WTC11 (cell line): ENCODE data around the gene CAV1. TPM values are rescaled to one million over a fixed set of nuclear protein-coding genes. Genes with fewer than 3 reads are reported as not detected.

Experiments
- ATAC-seq: fragments of 200-7000 bp; cut with Tn5 transposase; 2 replicates; pipeline ENCODE4 v1.10.0; 2021; ENCODE audit warnings: mild to moderate bottlenecking, moderate library complexity
- CTCF ChIA-PET: fragments of 300-600 bp; sonication (Branson Sonifier 250); formaldehyde crosslinking; loops from one replicate; lab custom pipeline; 2021; ENCODE audit warnings: antibody characterized with exemption; lab: Charles Lee
- POLR2A ChIA-PET: fragments of 350-600 bp; sonication (Branson Sonifier 250); formaldehyde crosslinking; loops from one replicate; lab custom pipeline; 2021; ENCODE audit warnings: antibody characterized with exemption; lab: Charles Lee
- DNase-seq: peaks from one replicate; pipeline ENCODE4 v3.0.0; 2021; ENCODE audit warnings: low spot score
- H3K27ac Mint-ChIP-seq: 2 replicates; pipeline ENCODE4 v1.8.0; 2021; ENCODE audit warnings: mixed read lengths
- H3K27me3 Mint-ChIP-seq: 2 replicates; pipeline ENCODE4 v1.8.0; 2021; ENCODE audit warnings: low read depth, mild to moderate bottlenecking, moderate library complexity, mixed read lengths
- H3K36me3 Mint-ChIP-seq: 2 replicates; pipeline ENCODE4 v1.8.0; 2021; ENCODE audit warnings: mixed read lengths
- H3K4me1 Mint-ChIP-seq: 2 replicates; pipeline ENCODE4 v1.8.0; 2022; ENCODE audit warnings: mixed read lengths
- H3K4me3 Mint-ChIP-seq: 2 replicates; pipeline ENCODE4 v1.8.0; 2021; ENCODE audit warnings: mild to moderate bottlenecking, moderate library complexity, mixed read lengths
- H3K9me3 Mint-ChIP-seq: 2 replicates; pipeline ENCODE4 v1.8.0; 2021; ENCODE audit warnings: mixed read lengths
- ATF6 ChIP-seq: sonication (generic); formaldehyde crosslinking; IDR thresholded peaks from 2 replicates; pipeline ENCODE4 v1.8.1; 2023; ENCODE audit warnings: mild to moderate bottlenecking, missing genetic modification reagents
- CDX4 ChIP-seq: fragments of 250-450 bp; sonication (Bioruptor Pico); IDR thresholded peaks from 2 replicates; pipeline ENCODE4 v1.9.0; 2021; ENCODE audit warnings: moderate library complexity, mild to moderate bottlenecking, inconsistent platforms, borderline replicate concordance
- FOXJ3 ChIP-seq: sonication (generic); formaldehyde crosslinking; IDR thresholded peaks from 2 replicates; pipeline ENCODE4 v1.9.0; 2021; ENCODE audit warnings: missing genetic modification reagents, mild to moderate bottlenecking, borderline replicate concordance
- GRHL2 ChIP-seq: fragments of 250-450 bp; sonication (Bioruptor Pico); IDR thresholded peaks from 2 replicates; pipeline ENCODE4 v1.8.0; 2022; ENCODE audit warnings: mild to moderate bottlenecking, moderate library complexity; ENCODE audit not compliant: insufficient replicate concordance, severe bottlenecking
- NR3C1 ChIP-seq: sonication (generic); formaldehyde crosslinking; conservative IDR thresholded peaks from 2 replicates; pipeline ENCODE4 v1.8.1; 2023; ENCODE audit warnings: low read depth, mild to moderate bottlenecking, missing genetic modification reagents
- OVOL2 ChIP-seq: fragments of 250-450 bp; sonication (Bioruptor Pico); IDR thresholded peaks from 2 replicates; pipeline ENCODE4 v1.9.0; 2021; ENCODE audit warnings: mild to moderate bottlenecking, borderline replicate concordance
- PRDM15 ChIP-seq: sonication (generic); formaldehyde crosslinking; IDR thresholded peaks from 2 replicates; pipeline ENCODE4 v1.8.0; 2022; ENCODE audit warnings: missing genetic modification reagents
- RELA ChIP-seq: sonication (generic); formaldehyde crosslinking; IDR thresholded peaks from 2 replicates; pipeline ENCODE4 v1.8.1; 2022; ENCODE audit warnings: missing genetic modification reagents, mild to moderate bottlenecking, borderline replicate concordance
- SMAD3 ChIP-seq: sonication (generic); formaldehyde crosslinking; IDR thresholded peaks from 2 replicates; pipeline ENCODE4 v1.8.0; 2022; ENCODE audit warnings: missing genetic modification reagents, mild to moderate bottlenecking, borderline replicate concordance
- TEAD1 ChIP-seq: sonication (generic); formaldehyde crosslinking; IDR thresholded peaks from 2 replicates; pipeline ENCODE4 v1.8.0; 2022; ENCODE audit warnings: mild to moderate bottlenecking, missing genetic modification reagents
- USF2 ChIP-seq: sonication (generic); formaldehyde crosslinking; IDR thresholded peaks from 2 replicates; pipeline ENCODE4 v1.8.1; 2023; ENCODE audit warnings: mild to moderate bottlenecking, missing genetic modification reagents, moderate library complexity
- ZNF121 ChIP-seq: sonication (generic); formaldehyde crosslinking; IDR thresholded peaks from 2 replicates; pipeline ENCODE4 v1.8.0; 2023; ENCODE audit warnings: missing genetic modification reagents
- total RNA-seq: library from RNA; stranded (reverse); gene quantifications from 3 replicates; pipeline ENCODE4 v1.2.3, GENCODE V29; 2021
- TF ChIP-seq, protein P1 (sequence below): sonication (generic); formaldehyde crosslinking; conservative IDR thresholded peaks from 2 replicates; pipeline ENCODE4 v1.8.1; 2022; ENCODE audit warnings: mild to moderate bottlenecking, missing genetic modification reagents
- TF ChIP-seq, protein P2 (sequence below): sonication (generic); formaldehyde crosslinking; IDR thresholded peaks from 2 replicates; pipeline ENCODE4 v1.8.1; 2023; ENCODE audit warnings: mild to moderate bottlenecking, missing genetic modification reagents, borderline replicate concordance
- TF ChIP-seq, protein P3 (sequence below): sonication (generic); formaldehyde crosslinking; IDR thresholded peaks from 2 replicates; pipeline ENCODE4 v1.8.0; 2023; ENCODE audit warnings: missing genetic modification reagents, mild to moderate bottlenecking, borderline replicate concordance
- TF ChIP-seq, protein P4 (sequence below): sonication (generic); formaldehyde crosslinking; IDR thresholded peaks from 2 replicates; pipeline ENCODE4 v1.8.0; 2022; ENCODE audit warnings: mild to moderate bottlenecking, missing genetic modification reagents

Gene CAV1
- total RNA-seq, 1 experiment from 2014 or later, result 19.7 TPM

- no peak for TF ChIP-seq PRDM15 (CRISPR knock-in tag)
- TF ChIP-seq SMAD3 (CRISPR knock-in tag), result no peak
- no peak for TF ChIP-seq ZNF121 (CRISPR knock-in tag)
- TF ChIP-seq, protein P1, sequence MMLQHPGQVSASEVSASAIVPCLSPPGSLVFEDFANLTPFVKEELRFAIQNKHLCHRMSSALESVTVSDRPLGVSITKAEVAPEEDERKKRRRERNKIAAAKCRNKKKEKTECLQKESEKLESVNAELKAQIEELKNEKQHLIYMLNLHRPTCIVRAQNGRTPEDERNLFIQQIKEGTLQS, result no peak
- TF ChIP-seq OVOL2 (CRISPR knock-in tag), result no peak
- TF ChIP-seq ATF6 (CRISPR knock-in tag), result no peak
- TF ChIP-seq FOXJ3, result no peak
Measured at GRCh38 chr7:116540743-116541142, 15.9 kb downstream of the CAV1 start (continued).

GRCh38 chr7:116541951-116542350, 17.1 kb downstream of the CAV1 start:
- Mint-ChIP-seq H3K27me3 (no peaks in the 10 kb centered on the region), H3K27ac (no peak overlapping the region), H3K4me1 (no peaks in the 10 kb centered on the region), H3K36me3 (peaks cover 6% of the 10 kb centered on the region), H3K9me3 (peaks cover 16% of the 10 kb centered on the region), H3K4me3 (no peak overlapping the region)
- ATAC-seq, result no peak
- ChIA-PET CTCF (interaction anchor here (1.1 kb wide), 1 partner anchor 47 kb away, joined by 4 read pairs; no protein-coding TSS in a partner anchor), POLR2A (no interaction called here)
- DNase-seq, result no peak
- TF ChIP-seq NR3C1 (no peak), GRHL2 (CRISPR knock-in tag) (no peak), OVOL2 (CRISPR knock-in tag) (no peak), CDX4 (CRISPR knock-in tag) (no peak), TEAD1 (no peak), RELA (CRISPR knock-in tag) (no peak), USF2 (no peak)
- TF ChIP-seq, protein P1, result no peak
- TF ChIP-seq, protein P2, sequence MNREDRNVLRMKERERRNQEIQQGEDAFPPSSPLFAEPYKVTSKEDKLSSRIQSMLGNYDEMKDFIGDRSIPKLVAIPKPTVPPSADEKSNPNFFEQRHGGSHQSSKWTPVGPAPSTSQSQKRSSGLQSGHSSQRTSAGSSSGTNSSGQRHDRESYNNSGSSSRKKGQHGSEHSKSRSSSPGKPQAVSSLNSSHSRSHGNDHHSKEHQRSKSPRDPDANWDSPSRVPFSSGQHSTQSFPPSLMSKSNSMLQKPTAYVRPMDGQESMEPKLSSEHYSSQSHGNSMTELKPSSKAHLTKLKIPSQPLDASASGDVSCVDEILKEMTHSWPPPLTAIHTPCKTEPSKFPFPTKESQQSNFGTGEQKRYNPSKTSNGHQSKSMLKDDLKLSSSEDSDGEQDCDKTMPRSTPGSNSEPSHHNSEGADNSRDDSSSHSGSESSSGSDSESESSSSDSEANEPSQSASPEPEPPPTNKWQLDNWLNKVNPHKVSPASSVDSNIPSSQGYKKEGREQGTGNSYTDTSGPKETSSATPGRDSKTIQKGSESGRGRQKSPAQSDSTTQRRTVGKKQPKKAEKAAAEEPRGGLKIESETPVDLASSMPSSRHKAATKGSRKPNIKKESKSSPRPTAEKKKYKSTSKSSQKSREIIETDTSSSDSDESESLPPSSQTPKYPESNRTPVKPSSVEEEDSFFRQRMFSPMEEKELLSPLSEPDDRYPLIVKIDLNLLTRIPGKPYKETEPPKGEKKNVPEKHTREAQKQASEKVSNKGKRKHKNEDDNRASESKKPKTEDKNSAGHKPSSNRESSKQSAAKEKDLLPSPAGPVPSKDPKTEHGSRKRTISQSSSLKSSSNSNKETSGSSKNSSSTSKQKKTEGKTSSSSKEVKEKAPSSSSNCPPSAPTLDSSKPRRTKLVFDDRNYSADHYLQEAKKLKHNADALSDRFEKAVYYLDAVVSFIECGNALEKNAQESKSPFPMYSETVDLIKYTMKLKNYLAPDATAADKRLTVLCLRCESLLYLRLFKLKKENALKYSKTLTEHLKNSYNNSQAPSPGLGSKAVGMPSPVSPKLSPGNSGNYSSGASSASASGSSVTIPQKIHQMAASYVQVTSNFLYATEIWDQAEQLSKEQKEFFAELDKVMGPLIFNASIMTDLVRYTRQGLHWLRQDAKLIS, result no peak
- TF ChIP-seq, protein P3, sequence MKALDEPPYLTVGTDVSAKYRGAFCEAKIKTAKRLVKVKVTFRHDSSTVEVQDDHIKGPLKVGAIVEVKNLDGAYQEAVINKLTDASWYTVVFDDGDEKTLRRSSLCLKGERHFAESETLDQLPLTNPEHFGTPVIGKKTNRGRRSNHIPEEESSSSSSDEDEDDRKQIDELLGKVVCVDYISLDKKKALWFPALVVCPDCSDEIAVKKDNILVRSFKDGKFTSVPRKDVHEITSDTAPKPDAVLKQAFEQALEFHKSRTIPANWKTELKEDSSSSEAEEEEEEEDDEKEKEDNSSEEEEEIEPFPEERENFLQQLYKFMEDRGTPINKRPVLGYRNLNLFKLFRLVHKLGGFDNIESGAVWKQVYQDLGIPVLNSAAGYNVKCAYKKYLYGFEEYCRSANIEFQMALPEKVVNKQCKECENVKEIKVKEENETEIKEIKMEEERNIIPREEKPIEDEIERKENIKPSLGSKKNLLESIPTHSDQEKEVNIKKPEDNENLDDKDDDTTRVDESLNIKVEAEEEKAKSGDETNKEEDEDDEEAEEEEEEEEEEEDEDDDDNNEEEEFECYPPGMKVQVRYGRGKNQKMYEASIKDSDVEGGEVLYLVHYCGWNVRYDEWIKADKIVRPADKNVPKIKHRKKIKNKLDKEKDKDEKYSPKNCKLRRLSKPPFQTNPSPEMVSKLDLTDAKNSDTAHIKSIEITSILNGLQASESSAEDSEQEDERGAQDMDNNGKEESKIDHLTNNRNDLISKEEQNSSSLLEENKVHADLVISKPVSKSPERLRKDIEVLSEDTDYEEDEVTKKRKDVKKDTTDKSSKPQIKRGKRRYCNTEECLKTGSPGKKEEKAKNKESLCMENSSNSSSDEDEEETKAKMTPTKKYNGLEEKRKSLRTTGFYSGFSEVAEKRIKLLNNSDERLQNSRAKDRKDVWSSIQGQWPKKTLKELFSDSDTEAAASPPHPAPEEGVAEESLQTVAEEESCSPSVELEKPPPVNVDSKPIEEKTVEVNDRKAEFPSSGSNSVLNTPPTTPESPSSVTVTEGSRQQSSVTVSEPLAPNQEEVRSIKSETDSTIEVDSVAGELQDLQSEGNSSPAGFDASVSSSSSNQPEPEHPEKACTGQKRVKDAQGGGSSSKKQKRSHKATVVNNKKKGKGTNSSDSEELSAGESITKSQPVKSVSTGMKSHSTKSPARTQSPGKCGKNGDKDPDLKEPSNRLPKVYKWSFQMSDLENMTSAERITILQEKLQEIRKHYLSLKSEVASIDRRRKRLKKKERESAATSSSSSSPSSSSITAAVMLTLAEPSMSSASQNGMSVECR (CRISPR knock-in tag), result no peak
- TF ChIP-seq, protein P4, sequence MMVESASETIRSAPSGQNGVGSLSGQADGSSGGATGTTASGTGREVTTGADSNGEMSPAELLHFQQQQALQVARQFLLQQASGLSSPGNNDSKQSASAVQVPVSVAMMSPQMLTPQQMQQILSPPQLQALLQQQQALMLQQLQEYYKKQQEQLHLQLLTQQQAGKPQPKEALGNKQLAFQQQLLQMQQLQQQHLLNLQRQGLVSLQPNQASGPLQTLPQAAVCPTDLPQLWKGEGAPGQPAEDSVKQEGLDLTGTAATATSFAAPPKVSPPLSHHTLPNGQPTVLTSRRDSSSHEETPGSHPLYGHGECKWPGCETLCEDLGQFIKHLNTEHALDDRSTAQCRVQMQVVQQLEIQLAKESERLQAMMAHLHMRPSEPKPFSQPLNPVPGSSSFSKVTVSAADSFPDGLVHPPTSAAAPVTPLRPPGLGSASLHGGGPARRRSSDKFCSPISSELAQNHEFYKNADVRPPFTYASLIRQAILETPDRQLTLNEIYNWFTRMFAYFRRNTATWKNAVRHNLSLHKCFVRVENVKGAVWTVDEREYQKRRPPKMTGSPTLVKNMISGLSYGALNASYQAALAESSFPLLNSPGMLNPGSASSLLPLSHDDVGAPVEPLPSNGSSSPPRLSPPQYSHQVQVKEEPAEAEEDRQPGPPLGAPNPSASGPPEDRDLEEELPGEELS (CRISPR knock-in tag), result no peak
